ENCODE data around the gene FBXO17. TPM values are rescaled to one million over a fixed set of nuclear protein-coding genes. Genes with fewer than 3 reads are reported as not detected.

The FBXO17 gene
- total and polyA plus RNA-seq, 2 of the 13 experiments (the other 11 are each of a cell fraction or from before 2014, with no cell fraction given) = 22.1 to 58.7 TPM

GRCh38 chr19:38975214-38975860, at the start of gene FBXO17 (continued):
- TF ChIP-seq ZNF142 (CRISPR knock-in tag; IDR thresholded peaks at IDR 0.05) = no peak
- peak; percentile 71; the same call in 1 of the 2 replicates for TF ChIP-seq MXD3 (CRISPR knock-in tag; IDR thresholded peaks at IDR 0.05)
- TF ChIP-seq NFIC (IDR thresholded peaks at IDR 0.05; ENCODE audit: low read length) = no peak
- TF ChIP-seq ZEB1 (IDR thresholded peaks at IDR 0.05; ENCODE audit: insufficient replicate concordance, low read depth) = peak; percentile 4
- no peak for TF ChIP-seq ZNF644 (CRISPR knock-in tag; IDR thresholded peaks at IDR 0.05; ENCODE audit: low read depth)
- TF ChIP-seq ZFAT (CRISPR knock-in tag; conservative IDR thresholded peaks at IDR 0.05) = no peak
- TF ChIP-seq DDIT3 (CRISPR knock-in tag; IDR thresholded peaks at IDR 0.05) = no peak
- no peak for TF ChIP-seq XRCC5 (optimal IDR thresholded peaks at IDR 0.05; ENCODE audit: low read length)
- TF ChIP-seq STAT5B (CRISPR knock-in tag; IDR thresholded peaks at IDR 0.05) = no peak
- TF ChIP-seq ZBTB1 (CRISPR knock-in tag; IDR thresholded peaks at IDR 0.05; ENCODE audit: borderline replicate concordance) = no peak
- TF ChIP-seq SP1 (IDR thresholded peaks at IDR 0.05) = no peak
- TF ChIP-seq SP1 (CRISPR knock-in tag; IDR thresholded peaks at IDR 0.05) = no peak
- TF ChIP-seq KMT2B (CRISPR knock-in tag; IDR thresholded peaks at IDR 0.05) = peak; percentile 56; the same call in 1 of the 2 replicates
- no peak for TF ChIP-seq SATB2 (CRISPR knock-in tag; IDR thresholded peaks at IDR 0.05)
- TF ChIP-seq POLR2AphosphoS2 (IDR thresholded peaks at IDR 0.05; ENCODE audit: low read depth, low read length) = no peak
- TF ChIP-seq MAFK (conservative IDR thresholded peaks at IDR 0.05 in 1 of 2, IDR thresholded peaks at IDR 0.05 in 1 of 2; ENCODE audit: low read length in 2 of 2) = no peak
- no peak for TF ChIP-seq ZNF414 (CRISPR knock-in tag; IDR thresholded peaks at IDR 0.05)
- no peak for TF ChIP-seq DR1 (CRISPR knock-in tag; IDR thresholded peaks at IDR 0.05)
- TF ChIP-seq CENPBD1 (CRISPR knock-in tag; IDR thresholded peaks at IDR 0.05; ENCODE audit: borderline replicate concordance, low read depth) = no peak
- no peak for TF ChIP-seq RFX3 (CRISPR knock-in tag; IDR thresholded peaks at IDR 0.05)
- no peak for TF ChIP-seq CEBPB (IDR thresholded peaks at IDR 0.05; ENCODE audit: borderline replicate concordance, low read depth, low read length)
- TF ChIP-seq ZNF501 (CRISPR knock-in tag; IDR thresholded peaks at IDR 0.05) = peak; percentile 55; the same call in 1 of the 2 replicates
- no peak for TF ChIP-seq PHF5A (CRISPR knock-in tag; IDR thresholded peaks at IDR 0.05; ENCODE audit: low read depth, unreplicated experiment)
- no peak for TF ChIP-seq ZNF580 (CRISPR knock-in tag; IDR thresholded peaks at IDR 0.05; ENCODE audit: borderline replicate concordance, low read depth)
